Neutrophil (primary cell): Measurements from ENCODE around the gene PRDM15.

Experiments
- H3K27ac ChIP-seq: fragments of 200-600 bp; sonication (generic); 2 replicates; pipeline ENCODE4 v1.5.1; 2016; ENCODE audit warnings: mild to moderate bottlenecking, moderate library complexity
- H3K27me3 ChIP-seq: fragments of 200-600 bp; sonication (generic); 2 replicates; pipeline ENCODE4 v1.6.0; 2016; ENCODE audit warnings: mild to moderate bottlenecking
- H3K36me3 ChIP-seq: fragments of 200-600 bp; sonication (generic); 2 replicates; pipeline ENCODE4 v1.5.1; 2017
- H3K4me1 ChIP-seq, 2 experiments: fragments of 200-600 bp in 1 of 2; sonication (generic) in 1 of 2; 1 replicate in 1 of 2; 2 replicates in 1 of 2; pipeline versions ENCODE4 v1.5.1 to v1.6.1; 2013 to 2016; ENCODE audit warnings: low read depth in 1 of 2, low read length in 1 of 2, mild to moderate bottlenecking in 1 of 2, moderate library complexity in 1 of 2; ENCODE audit not compliant: control insufficient read depth in 1 of 2, insufficient read depth in 1 of 2
- H3K4me3 ChIP-seq, 2 experiments: fragments of 200-600 bp in 1 of 2; sonication (generic) in 1 of 2; 1 replicate in 1 of 2; 2 replicates in 1 of 2; pipeline ENCODE4 v1.5.1; 2013 to 2016; ENCODE audit warnings: low read depth in 1 of 2, low read length in 1 of 2, mild to moderate bottlenecking in 1 of 2, moderate library complexity in 1 of 2
- H3K9me3 ChIP-seq: fragments of 200-600 bp; sonication (generic); 2 replicates; pipeline ENCODE4 v1.5.1; 2016
- CTCF ChIP-seq: fragments of 200-600 bp; sonication (generic); IDR thresholded peaks from 2 replicates; pipeline ENCODE4 v1.5.1; 2016; ENCODE audit warnings: antibody characterized with exemption

Gene PRDM15

GRCh38 chr21:41824466-41825207 lies 54.5 kb downstream of the PRDM15 start:
- Histone ChIP-seq H3K27ac (no peak overlapping the region), H3K4me1 (no peaks in the 10 kb centered on the region), H3K9me3 (no peaks in the 10 kb centered on the region), H3K4me3 (no peak overlapping the region), H3K36me3 (peaks cover 24% of the 10 kb centered on the region), H3K27me3 (no peaks in the 10 kb centered on the region)
- no peak for TF ChIP-seq CTCF

- Histone ChIP-seq H3K9me3 (no peaks in the 10 kb centered on the region), H3K27me3 (no peaks in the 10 kb centered on the region), H3K4me3 (no peak overlapping the region), H3K36me3 (peaks cover 24% of the 10 kb centered on the region), H3K4me1 (no peaks in the 10 kb centered on the region), H3K27ac (no peak overlapping the region)
- TF ChIP-seq CTCF = no peak
Observed at GRCh38 chr21:41823906-41824305, 55.2 kb downstream of the PRDM15 start.

- Histone ChIP-seq H3K4me1 (no peaks in the 10 kb centered on the region), H3K36me3 (peaks cover 28% of the 10 kb centered on the region)
- TF ChIP-seq CTCF = no peak
Observed at GRCh38 chr21:41823166-41823565, 56.0 kb downstream of the PRDM15 start.

GRCh38 chr21:41821756-41822431 lies 57.2 kb downstream of the PRDM15 start:
- Histone ChIP-seq H3K9me3 (no peaks in the 10 kb centered on the region), H3K4me3 (no peak overlapping the region), H3K27ac (no peak overlapping the region), H3K4me1 (no peaks in the 10 kb centered on the region), H3K27me3 (no peaks in the 10 kb centered on the region), H3K36me3 (peaks cover 28% of the 10 kb centered on the region)
- TF ChIP-seq CTCF = no peak

More at GRCh38 chr21:41823166-41823565, 56.0 kb downstream of the PRDM15 start:
- no peaks in the 10 kb centered on the region for H3K9me3 ChIP-seq
- no peaks in the 10 kb centered on the region for H3K27me3 ChIP-seq
- H3K4me3 ChIP-seq = no peak overlapping the region
- H3K27ac ChIP-seq = no peak overlapping the region

- H3K4me3 ChIP-seq = no peak overlapping the region
- no peak overlapping the region for H3K27ac ChIP-seq
- no peaks in the 10 kb centered on the region for H3K9me3 ChIP-seq
- peaks cover 28% of the 10 kb centered on the region for H3K36me3 ChIP-seq
- no peak for TF ChIP-seq CTCF
- no peaks in the 10 kb centered on the region for H3K4me1 ChIP-seq
- H3K27me3 ChIP-seq = no peaks in the 10 kb centered on the region
Observed at GRCh38 chr21:41821081-41821755, 57.9 kb downstream of the PRDM15 start.
